EL (cell line): ENCODE measurements around the gene LASP1.
A peak's percentile ranks its signal among the peaks of the same experiment; 100 is the strongest.

Experiments
- DNase-seq: peaks from one replicate; pipeline ENCODE4 v3.0.0-alpha.2; 2016

The LASP1 gene

GRCh38 chr17:38889745-38890409, 20.0 kb downstream of the LASP1 start:
- no peak for DNase-seq

DNA sequence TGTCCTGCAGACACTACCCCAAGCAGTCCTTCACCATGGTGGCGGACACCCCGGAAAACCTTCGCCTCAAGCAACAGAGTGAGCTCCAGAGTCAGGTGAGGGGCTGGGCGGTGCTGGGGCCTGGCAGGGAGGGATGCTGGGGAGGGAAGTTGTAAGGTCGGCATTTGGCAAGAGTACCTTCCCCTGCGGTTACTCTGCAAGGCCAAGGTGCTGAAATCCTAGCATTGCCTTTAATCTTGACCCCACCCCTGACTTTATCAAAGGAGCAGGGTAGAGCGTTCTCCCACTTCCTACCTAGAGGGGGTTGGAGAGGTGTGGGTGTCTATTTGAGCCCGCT, 20.5 kb downstream of the LASP1 start:
- no peak for DNase-seq

DNA sequence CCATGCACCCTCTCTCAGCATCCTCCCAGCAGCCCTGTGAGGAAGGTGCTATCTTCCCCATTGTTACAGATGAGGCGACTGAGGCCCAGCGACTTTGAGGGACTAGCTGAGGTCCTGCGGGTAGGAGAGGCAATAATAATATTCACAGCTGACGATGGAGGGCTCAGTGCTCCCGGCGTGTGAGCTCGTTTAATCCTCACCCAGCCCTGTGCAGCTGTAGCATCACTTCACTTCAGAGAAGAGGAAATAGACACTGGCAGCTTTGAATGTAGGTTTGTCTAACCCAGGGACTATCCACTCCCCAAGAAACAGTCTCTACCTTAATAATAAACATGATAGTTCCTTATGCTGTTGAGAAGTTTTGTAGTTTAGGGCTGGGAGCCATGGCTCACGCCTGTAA, 21.6 kb downstream of the LASP1 start:
- DNase-seq = no peak

GRCh38 chr17:38892083-38892482, 22.2 kb downstream of the LASP1 start:
- DNase-seq = no peak

GRCh38 chr17:38892620-38893019, 22.8 kb downstream of the LASP1 start:
- DNase-seq = no peak

- no peak for DNase-seq
These were observed 23.3 kb downstream of the LASP1 start for GRCh38 chr17:38893113-38893512.

- DNase-seq = no peak
These were observed 23.7 kb downstream of the LASP1 start for GRCh38 chr17:38893607-38894006.

- DNase-seq = no peak
These were observed 24.4 kb downstream of the LASP1 start for GRCh38 chr17:38894276-38894675.

DNA sequence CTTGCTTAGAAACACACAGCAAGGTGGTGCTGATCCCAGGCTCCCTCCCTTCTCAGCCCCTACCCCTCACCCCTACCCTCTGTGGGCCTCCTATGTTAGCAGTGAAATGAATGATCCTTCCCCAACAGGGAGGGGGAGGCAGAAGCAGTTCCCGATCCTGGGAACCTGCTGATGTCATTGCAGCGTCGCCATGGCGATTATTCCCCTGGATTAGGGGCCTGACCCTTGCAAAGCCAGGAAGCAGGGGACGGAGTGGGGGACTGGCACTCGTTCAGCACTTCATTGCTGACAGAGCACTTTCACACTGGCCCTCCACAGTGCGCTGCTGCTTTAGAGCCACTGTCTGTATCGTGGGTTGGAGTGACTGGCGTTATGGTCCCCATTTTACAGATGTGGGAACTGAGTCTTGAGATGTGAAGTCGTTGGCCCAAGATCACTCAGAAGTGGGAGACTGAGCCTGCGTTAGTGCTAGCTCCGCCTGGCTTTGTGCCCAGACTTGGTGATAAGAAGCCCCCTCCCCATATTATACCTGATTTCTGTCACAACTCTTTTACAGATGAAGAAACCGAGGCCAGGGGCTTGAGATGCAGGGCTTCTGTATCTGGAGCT, 26.6 kb downstream of the LASP1 start:
- no peak for DNase-seq

DNA sequence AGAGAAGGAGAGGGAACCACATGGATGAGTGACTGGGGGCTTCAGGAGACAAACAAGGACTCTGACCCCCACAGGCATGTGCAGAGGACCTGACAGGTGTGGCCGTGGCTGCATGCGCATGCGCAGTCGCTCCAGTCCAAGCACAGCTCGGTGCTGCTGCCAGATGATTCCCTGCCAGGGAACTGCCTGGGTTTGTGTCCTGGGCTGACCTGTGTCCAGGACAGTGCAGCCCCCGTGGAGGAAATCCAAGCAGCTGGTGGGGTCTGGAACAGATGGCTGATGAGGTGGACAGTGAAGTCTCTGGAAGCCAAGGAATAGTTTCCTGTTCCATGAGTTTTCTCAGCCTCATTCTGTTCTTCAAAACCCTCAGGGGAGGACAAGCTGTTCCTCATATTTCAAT, 27.3 kb downstream of the LASP1 start:
- no peak for DNase-seq

GRCh38 chr17:38897671-38898290, 27.9 kb downstream of the LASP1 start:
- DNase-seq = no peak

- no peak for DNase-seq
These were observed 28.4 kb downstream of the LASP1 start for GRCh38 chr17:38898291-38898679.

- DNase-seq = no peak
These were observed 29.0 kb downstream of the LASP1 start for GRCh38 chr17:38898812-38899348.

- no peak for DNase-seq
These were observed 29.6 kb downstream of the LASP1 start for GRCh38 chr17:38899421-38899820.

DNA sequence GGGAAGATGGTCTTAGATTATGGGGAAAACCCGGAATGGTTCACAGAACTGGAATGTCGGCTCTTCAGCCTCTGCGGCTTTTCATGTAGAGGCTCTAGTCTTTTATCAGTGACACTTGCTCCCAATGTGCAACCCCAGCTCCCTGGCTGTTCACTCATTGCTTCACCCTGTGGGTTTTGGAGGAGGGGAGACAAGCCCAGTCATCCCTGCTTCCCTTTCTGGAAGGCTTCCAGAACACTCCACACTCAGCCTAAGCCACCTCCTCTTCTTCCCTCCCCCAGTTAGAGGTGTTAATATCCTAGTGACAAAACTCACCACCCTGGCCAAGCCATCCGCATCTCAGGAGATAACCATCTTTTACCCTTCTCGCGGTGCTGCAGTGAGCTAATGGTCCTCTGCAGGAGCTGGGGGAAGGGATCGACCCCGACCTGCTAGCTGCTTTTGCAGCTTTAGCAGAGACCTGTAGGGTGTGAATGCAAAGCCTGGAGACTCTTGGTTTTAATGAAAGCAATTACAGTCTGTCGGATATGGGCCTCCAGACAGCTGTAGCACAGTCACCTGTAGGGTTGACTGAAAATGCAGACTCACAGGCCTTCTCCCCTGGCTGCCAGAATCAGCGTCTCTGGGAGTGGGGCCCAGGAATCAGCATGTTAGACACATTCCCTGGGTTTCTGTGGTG, 31.3 kb downstream of the LASP1 start:
- DNase-seq = peak; percentile 99

DNA sequence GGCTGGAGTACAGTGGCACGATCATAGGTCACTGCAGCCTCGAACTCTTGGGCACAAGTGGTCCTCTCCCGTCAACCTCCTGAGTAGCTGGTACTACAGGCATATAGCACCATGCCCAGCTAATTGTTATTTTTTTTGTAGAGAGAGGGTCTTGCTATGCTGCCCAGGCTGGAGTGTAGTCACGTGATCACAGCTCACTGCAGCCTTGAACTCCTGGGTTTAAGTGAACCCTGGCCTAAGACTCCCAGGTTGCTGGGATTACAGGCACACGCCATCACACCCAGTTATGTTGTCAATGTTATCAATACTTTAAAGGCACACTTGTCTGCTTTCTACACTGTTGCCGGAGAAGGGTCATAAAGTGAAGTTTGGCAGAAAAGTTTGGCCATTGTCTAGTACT, 33.5 kb downstream of the LASP1 start:
- DNase-seq = no peak

GRCh38 chr17:38904892-38905291, 35.0 kb downstream of the LASP1 start:
- DNase-seq = no peak

DNA sequence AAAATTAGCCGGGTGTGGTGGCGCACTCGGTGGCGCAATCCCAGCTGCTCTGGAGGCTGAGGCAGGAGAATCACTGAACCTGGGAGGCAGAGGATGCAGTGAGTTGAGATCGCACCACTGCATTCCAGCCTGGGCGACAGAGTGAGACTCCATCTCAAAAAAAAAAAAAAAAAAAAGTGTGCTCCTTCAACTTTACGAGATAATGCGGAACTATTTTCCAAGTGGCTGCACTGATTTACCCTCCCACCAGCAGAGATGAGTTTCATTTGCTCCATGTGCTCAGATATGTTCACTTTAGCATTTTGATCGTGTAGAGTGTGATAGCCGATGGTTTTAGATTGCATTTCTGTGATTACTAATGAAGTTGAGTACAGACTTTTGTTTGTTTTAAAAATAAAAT, 35.5 kb downstream of the LASP1 start:
- no peak for DNase-seq

GRCh38 chr17:38906460-38907228, 36.8 kb downstream of the LASP1 start:
- DNase-seq = no peak

- no peak for DNase-seq
These were observed 38.2 kb downstream of the LASP1 start for GRCh38 chr17:38907930-38908675.

DNA sequence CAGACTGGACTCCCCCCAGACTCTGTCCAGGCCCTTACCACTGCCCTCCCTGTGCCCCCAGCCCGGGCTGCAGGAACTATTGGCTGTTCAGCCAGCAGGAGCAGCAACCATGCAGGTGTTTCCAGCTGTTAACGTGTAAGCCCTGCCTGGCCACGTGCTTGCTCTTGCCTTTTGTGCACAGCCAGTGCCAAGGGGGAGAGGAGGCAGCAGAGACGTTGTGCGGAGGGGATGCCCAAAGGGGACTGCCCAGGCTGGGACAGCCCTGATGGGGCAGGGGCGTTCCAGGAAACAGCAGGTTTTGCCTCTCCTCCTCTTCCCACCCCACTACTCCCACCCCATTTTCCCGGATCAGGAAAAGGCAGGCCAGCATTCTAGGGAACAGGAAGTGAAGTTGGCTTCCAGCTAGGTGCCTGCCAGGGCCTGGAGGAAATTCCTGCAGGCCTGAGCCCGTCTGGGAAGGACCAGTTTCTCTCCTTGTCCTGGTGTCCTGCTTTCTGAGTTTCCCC, 38.9 kb downstream of the LASP1 start:
- DNase-seq = no peak

DNA sequence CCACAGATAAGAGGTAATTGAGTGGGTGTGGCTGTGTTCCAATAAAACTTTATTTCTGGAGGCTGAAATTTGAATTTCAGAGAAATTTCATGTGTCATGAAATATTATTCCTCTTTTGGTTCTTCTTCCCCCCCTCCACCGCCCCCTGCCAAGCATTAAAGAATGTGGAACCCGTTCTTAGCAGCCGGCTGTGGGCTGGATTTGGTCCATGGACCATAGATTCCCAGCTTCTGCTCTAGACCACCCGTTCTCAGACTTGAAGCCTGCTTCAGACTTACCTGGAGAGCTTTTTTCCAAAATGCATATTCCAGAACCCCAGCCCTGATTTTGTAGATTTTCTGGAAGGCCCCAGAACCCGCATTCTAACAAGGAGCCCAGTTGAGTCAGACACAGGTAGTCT, 40.5 kb downstream of the LASP1 start:
- no peak for DNase-seq
